ENCODE measurements around the gene GGT6.

GGT6 gene

GRCh38 chr17:4573669-4574068 lies 13.3 kb upstream of the GGT6 start:
- no peak for DNase-seq

- no peak for DNase-seq
Observed at GRCh38 chr17:4573115-4573514, 12.7 kb upstream of the GGT6 start.

DNA sequence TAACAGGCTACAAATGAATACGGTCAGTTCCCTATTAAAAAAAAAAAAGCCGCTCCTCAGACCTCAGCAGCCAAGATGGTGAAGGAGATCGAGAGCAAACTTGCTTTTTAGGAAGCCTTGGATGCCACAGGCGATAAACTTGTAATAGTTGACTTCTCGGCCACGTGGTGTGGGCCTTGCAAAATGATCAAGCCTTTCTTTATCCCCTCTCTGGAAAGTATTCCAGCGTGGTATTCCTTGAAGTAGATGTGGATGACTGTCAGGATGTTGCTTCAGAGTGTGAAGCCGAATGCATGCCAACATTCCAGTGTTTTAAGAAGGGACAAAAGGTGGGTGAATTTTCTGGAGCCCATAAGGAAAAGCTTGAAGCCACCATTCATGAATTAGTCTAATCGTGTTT lies 11.8 kb upstream of the GGT6 start:
- no peak for DNase-seq

DNA sequence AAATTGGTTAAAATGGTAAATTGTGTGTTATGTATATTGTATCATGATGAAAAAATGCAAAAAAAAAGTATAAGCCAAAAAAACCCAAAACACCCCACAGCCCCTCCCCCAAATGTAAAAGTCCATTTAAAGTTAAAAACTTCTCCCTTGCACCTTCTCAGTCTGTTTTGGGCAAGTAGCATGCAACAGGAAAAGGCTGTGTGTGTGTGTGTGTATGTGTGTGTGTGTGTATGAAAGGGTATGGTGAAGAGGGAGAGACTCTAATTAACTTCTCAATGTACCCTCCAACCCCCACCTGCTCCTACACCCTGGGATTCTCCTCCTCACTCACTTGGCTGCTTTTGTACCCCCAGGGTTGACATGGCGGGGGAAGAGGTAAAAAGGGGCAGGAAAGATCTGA lies 9.2 kb upstream of the GGT6 start:
- DNase-seq: no peak

GRCh38 chr17:4566785-4567184 lies 6.4 kb upstream of the GGT6 start:
- peak; percentile 79 for DNase-seq

GRCh38 chr17:4565209-4566141 lies 5.1 kb upstream of the GGT6 start:
- peak; percentile 79 for DNase-seq

GRCh38 chr17:4562015-4562969 lies 1.9 kb upstream of the GGT6 start:
- no peak for DNase-seq

DNA sequence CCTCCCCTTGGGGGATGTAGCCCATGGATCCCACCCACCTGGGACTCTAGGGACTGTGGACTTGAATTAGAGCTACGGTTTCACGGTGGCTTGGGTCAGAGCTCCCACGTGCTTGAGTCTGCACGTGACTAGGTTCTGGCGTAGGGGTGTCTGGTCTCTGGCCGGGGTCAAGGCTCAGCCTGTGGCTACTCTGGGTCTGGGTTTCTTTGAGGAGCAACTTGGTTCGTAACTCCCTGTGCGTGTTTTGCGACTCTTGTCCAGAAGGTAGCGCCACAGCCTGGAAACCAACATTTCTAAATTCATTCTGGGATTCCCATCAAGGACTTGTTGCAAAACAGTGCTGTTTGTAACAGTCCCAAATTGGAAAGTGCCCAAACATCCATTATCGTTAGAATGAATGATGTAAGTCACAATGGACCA lies 470 bp upstream of the GGT6 start:
- no peak for DNase-seq

DNA sequence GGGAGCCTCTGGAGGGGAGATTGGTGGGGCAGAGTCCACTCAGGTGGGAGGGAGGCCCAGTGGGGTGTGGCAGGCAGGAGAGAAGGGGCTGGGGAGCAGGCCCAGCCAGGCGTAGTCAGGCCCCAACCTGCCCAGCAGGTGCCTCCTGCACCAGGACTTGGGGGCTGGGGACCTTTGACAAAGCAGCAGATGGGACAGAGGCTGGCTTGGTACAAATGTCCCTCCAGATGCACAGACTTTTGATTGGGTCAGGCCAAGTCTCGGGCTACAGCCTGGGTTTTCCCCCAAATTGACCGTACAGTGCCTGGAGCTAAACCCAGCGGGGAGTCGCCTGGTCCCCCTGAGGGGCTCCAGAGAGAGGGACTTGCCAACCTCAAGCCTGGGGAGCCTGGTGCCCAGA lies 411 bp downstream of the GGT6 start:
- no peak for DNase-seq

- DNase-seq: no peak
Observed at GRCh38 chr17:4559139-4559791, 1.1 kb downstream of the GGT6 start.

- DNase-seq: no peak
Observed at GRCh38 chr17:4558347-4558971, 1.9 kb downstream of the GGT6 start.

DNA sequence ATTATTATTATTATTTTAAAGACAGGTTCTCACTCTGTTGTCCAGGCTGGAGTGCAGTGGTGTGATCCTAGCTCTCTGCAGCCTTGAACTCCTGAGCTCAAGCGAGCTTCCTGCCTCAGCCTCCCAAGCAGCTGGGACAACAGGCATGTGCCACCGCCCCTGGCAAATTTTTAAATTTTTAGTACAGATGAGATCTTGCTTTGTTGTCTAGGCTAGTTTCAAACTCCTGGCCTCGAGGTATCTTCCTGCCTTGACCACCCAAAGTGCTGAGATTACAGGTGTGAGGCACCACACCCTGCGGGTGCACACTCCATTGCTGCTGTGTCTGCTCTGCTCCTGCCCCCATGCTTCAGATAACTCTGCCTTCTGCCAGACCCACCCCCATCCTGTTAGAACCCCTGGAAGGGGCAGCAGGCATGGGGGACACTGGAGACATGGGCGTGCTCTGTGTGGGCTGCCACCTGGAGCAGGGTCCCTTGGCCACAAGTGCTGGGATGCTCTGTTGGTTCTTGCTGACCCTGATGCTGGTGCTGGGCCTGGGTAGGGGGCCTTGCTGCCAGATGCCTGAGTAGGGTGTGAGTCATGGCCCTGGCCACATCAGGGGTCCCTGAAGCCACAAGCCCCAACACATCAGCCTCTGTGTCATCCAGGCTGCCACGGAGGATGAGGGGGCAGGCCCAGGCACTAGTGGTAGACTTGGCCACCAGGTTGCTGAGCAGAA lies 2.6 kb downstream of the GGT6 start:
- DNase-seq: no peak

- DNase-seq: no peak
Observed at GRCh38 chr17:4556996-4557395, 3.4 kb downstream of the GGT6 start.

DNA sequence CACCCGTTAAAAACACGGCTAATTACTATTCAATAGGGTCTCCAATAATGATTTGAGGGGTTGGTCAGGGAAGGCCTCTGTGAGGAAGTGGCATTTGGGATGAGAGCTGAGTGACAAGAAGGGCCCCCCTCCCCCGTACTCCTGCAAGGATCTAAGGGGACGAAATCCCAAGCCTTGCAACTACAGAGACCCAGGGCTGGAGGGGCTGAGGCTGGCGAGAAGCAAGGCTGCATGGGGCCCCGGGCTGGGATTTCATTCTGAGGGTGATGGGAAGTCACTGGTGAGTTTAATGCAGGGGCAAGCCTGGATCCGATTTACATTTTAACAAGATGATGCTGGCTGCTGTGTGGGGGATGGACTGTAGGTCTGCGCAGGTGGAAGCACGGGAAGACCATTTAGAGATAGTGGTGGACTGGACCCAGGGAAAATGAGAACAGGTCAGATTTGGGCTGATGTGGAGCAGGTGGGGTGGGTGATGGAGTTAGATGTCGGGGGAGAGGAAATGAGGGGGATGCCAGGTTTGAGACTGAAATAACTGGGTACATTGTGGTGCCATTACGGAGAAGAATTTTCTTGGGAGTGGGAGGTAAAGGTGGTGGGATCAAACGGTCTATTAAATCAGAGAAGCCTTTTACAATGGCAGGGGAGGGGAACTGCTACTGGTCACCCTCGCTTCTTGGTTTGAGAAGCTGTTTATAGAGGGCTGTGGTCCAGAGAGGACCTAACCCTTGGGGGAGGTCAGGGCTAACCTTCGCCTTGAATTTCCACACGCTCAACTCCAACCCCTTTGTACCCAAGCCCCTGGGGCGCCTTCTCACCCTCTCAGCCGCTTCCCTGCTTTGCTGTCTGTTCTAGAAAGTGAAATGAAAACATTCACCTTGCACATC lies 4.3 kb downstream of the GGT6 start:
- no peak for DNase-seq

DNA sequence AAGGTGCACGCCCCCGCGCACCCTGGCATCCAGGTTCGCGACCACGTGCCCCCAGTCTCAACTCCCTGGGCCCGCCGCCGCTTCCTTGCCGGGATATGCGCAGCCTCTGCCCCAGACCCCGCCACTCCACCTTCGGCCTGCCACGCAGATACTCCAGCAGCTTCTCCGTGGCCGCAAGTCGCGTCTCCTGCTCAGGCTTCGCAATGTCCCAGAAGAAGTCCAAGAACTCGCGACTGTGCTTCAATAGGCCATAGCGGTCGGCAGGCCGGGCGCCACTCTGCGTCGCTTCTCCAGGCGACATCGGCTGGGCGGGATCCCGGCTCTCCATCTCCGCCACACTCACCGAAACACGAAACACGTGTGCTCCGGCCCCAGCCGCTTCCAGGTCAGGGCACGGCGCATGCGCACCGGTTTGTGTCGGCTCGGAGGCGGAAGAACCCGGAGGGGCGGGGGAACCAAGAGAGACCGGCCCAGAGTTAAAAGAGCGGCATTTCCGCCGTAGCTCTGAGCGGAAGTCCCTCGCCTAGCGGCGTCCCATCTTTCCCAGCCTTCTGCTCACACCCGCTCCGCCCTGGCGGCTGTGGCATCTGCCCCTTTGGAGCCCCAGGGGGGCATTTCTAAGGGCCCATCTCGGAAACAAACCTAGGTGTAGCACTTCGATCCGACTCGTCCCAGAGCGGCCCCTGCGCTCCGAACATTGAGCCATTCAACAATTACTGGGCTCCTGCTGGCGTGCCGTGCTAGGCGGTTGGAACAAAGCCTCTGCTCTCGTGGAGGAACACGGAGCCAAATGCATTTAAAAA lies 5.2 kb downstream of the GGT6 start, which contains the start of gene MYBBP1A:
Gene MYBBP1A (minus strand): TSS at position 388 of the 803 bp plus-strand sequence. CDS start 60 bp downstream, at position 328.
- peak; percentile 96 for DNase-seq

- no peak for DNase-seq
Observed at GRCh38 chr17:4554441-4554996, 5.9 kb downstream of the GGT6 start.

DNA sequence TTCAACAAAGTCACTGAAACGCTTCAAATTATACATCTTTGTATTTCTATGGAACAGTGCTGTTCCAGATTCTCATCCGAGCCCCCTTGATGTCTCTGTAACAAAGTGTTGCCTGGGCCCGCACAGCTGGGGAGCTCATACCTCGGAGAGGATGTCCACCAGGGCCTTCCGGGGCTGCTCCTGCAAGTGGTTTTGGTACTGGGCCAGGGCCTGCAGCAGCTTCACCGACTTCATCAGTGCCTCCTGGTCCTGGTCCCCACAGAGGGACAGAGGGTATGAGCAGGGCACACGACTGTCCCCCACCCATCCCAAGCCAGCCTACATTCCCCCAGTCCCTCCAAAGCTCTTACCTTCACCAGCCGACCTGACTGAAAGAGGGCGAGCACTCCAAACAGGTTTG lies 6.7 kb downstream of the GGT6 start:
- DNase-seq: no peak

- DNase-seq: no peak
Observed at GRCh38 chr17:4551796-4552525, 8.4 kb downstream of the GGT6 start.

- no peak for DNase-seq
Observed at GRCh38 chr17:4551141-4551540, 9.2 kb downstream of the GGT6 start.
